GM19452 (cell line): ENCODE data around the gene PLIN1.
"Not testable (repeated sequence)": the region's sequence is repeated elsewhere in the genome, so short reads cannot be mapped to it uniquely, and the experiment has no call there.

Source experiments
- ATAC-seq: cut with Tn5 transposase; IDR thresholded peaks from one replicate; pipeline ENCODE4 v1.9.1; 2021; ENCODE audit not compliant: unreplicated experiment

Gene PLIN1

DNA sequence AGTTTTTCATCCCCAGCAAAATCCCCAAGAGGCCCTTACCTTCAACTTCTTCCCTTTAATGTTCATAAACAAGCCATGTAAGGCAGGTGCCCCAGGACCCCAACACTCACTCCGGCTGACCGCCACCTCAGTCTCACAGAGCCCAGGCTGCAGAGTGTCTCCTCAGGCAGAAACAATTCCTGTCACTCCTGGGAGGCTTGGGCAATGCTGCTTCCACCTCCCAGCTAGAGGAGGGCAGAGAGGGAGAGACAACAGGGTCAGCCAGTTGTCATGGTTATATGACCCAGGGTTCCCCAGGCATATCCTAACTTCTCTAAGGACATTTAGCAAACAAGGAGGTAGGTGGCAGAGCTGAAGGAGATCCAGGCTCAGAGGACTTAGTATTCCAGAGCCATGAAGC, at the start of gene PLIN1:
Gene PLIN1, minus strand, starts transcription at position 156 of the 400 bp plus-strand sequence. CDS start 1,878 bp downstream, outside the sequence.
- no peak for ATAC-seq

DNA sequence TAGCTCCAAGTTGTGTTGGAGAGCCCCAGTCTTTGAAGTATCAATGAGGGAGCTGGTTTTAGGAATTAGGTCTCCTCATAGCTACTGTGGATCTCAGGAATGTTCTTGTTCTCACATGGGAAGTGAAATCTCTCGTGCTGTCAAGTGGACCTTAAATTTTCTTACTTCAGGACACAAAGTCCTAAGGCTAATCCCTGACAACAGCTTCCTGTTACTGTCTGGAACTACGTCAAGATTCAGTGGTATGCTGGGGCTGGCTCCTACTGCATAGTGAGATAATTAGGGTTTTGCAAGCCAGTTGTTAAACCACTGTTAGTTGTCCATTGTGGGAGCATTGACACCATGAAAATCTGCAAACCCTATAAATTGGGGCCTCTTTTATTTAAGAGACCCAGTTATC, 49.1 kb upstream of the PLIN1 start:
- ATAC-seq = no peak

DNA sequence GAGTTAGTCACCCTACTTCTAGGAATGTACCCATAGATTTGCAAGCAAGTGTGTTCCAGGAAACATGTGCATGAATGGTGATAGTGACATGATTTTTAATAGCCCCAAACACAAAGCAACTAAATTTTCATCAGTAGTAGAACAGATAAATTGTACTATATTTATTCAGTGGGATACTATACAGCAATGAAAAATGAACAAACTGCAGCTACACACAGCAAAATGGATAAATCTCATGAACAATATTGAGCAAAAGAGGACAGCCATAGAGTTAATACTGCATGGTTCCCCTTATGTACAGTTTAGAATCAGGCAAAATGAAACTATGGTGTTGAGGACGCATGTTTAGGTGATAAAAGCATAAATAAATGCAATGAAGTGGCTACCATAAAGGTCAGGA, 45.9 kb upstream of the PLIN1 start:
- ATAC-seq = no peak

DNA sequence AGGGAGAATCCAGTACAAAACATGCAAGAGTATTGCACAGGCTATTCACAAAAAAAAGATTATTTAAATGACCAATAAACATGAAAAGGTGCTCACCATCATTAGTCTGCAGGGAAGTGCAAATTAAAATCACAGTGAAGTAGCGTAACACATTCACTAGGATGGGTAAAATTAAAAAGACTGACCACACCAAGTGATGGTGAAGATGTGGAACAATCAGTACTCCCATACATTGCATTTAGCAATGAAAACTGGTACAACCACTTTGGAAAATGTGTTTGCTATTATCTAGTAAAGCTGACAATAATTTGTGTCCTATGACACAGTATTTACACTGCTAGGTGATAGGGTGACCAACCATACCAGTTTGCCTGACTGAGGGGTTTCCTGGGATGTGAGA, 45.5 kb upstream of the PLIN1 start:
- no peak for ATAC-seq

GRCh38 chr15:89723031-89723430, 43.9 kb upstream of the PLIN1 start:
- no peak for ATAC-seq

DNA sequence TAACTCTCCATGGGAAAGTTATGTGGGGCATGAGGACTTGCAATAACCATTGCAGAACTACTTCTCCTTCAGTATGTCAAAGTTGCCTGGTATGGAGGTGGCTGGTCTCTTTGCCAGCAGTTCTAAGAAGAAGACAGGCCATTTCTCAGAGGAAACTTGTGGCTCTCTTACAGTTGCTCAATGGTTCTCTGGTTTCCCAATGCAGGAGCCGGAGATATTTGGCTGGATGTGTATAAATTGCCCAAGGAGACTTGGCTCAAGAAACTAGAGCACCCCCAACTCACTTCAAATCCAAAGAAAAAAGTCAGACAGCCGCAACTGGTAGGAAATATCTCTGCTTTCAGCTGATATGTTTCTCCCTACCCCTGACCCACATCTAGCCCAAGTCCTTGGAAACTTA, 35.6 kb upstream of the PLIN1 start:
- ATAC-seq = no peak

DNA sequence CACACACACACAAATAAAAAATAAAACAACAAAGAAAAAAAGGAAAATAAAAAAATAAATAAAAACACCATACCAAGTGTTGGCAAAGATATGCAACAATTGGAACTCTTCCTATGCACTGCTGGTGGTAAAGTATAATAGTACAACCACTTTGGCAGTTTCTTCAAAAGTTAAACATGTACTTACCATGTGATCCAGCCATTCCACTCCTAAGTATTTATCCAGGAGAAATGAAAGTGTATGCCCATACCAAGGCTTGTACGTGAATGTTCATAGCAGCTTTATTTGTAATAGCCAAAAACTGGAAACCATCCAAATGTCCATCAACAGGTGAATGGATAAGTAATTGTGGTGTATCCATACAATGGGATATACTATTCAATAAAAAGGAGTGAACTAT, 28.4 kb upstream of the PLIN1 start:
- no peak for ATAC-seq

- no peak for ATAC-seq
Measured at GRCh38 chr15:89704411-89704810, 25.2 kb upstream of the PLIN1 start.

- no peak for ATAC-seq
Measured at GRCh38 chr15:89695198-89695597, 16.0 kb upstream of the PLIN1 start.

GRCh38 chr15:89693696-89694095, 14.5 kb upstream of the PLIN1 start:
- ATAC-seq = no peak

DNA sequence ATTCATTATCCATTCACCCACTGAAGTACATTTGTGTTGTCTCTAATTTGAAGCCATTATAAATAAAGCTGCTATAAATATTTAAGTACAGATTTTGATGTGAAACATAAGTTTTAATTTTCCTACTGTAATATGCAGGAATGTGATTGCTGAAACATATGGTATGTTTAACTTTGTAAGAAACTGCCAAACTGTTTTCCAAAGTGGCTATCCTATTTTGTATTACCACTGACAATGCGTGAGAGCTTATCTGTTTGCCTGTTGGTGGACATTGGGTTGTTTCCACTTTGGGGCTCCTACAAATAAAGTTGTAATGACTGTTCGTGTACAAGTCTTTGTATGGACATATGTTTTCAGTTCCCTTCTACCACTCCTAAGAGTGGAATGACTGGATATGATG, 13.9 kb upstream of the PLIN1 start:
- no peak for ATAC-seq

GRCh38 chr15:89690276-89691218, 11.4 kb upstream of the PLIN1 start, which contains the start of the genes PEX11A and WDR93:
Gene PEX11A, minus strand, starts transcription at chr15:89690754. Its CDS starts 122 bp downstream, at chr15:89690632.
Gene WDR93, plus strand, starts transcription at chr15:89690811. Its CDS starts 10,936 bp downstream, at chr15:89701747.
- ATAC-seq = peak; percentile 88

- not testable (repeated sequence) for ATAC-seq
Measured at GRCh38 chr15:89689930-89690275, 10.7 kb upstream of the PLIN1 start.

- ATAC-seq = no peak
Measured at GRCh38 chr15:89686522-89686921, 7.4 kb upstream of the PLIN1 start.

DNA sequence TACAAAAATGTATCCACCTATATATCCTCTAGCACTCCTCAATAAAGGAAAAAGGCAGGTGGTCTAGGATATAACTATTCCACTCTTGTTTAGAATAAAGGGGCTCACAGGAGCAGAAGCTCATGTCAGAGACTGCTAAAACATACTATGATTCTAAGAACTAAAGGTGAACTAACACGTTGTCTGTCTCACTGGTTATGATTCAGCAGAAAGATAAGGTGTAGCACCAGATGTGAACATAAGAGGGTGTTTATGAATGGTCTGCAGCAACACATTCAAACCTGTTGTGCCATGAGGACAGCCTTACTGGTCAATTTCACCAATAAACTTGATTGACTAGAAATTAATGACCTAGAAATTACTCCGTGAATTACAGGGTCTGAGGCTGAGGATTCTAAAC, 6.8 kb upstream of the PLIN1 start:
- ATAC-seq = no peak

DNA sequence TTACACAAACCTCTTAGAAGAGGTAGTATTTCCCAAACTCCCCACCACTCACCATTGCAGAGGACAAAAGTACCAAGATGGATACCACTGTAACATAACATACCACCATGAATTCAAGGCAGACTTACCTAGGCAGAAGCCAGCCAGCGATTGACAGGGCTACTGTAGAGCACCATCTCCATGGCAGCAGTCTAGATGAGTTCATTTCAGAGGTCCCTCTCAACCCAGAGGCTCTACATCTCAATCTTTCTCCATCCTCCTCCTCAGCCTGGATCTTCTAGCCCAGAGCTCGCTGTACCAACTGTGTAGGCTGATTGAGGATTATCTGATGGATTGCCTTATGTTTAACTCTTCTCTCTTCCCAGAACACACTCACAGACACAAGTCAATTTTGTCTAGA, 2.0 kb upstream of the PLIN1 start:
- ATAC-seq = no peak

DNA sequence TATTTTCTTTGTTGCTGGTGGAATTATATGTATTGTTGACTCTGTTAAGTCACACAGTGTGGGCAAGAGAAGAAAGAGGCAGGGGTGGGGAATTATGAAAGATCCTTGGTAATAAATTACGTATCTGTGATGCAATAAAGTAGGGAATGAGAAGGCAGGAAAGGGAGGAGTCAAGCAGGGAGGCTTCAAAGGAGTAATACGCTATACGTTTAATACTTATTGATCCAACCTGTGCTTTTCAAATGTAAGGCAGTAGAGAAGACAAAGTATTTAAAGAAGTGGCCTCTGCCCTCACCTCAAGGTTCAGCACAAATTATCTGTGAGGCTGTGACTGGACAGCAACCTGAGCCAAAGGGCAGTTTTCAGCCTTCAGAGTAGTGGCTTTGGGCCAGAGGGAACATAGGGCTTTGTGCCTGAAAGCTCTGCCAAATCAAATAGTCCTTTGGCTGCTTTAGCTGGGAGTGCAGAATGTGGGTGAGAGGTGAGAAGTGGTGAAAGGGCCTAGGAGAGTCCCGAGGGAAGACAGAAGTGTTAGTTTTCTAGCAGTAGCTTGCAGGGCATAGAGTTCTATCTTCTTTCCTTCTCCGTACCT, 1.2 kb upstream of the PLIN1 start:
- ATAC-seq = no peak

DNA sequence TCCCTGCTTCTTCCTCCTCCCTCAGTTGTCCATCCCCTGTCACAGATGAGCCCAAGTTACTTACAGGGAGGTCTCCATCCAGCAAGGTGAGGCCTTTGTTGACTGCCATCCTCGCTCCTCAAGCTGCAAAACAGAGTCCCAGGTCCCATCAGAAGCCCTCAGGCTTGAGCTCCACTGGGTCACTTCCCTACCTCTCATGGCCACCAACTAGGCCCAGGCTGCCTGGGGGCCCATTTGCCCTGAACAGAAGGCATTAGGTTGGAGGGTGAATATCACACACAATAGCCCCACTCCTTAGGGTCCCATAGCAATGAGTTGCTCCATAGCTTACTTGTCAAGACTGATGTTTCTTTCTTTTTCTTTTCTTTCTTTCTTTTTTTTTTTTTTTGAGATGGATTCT, 1.8 kb downstream of the PLIN1 start:
- no peak for ATAC-seq

DNA sequence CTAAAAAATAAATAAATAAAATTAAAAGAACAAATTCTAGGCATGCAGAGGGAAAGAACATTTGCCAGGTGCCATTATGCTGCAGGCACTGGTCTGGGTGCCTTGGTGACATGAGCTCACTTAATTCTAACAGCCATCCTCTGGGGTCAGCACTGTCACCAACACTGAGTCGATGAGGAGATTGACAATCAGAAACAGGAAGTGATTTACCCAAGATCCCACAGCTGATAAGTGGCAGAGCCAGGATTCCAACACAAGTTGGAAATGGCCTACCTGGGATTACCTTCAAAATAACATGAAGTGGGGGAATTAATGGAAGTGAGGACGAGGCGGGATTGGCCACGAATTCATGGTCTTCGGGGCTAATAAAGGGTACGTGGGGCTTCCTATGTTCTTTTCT, 3.6 kb downstream of the PLIN1 start:
- no peak for ATAC-seq

DNA sequence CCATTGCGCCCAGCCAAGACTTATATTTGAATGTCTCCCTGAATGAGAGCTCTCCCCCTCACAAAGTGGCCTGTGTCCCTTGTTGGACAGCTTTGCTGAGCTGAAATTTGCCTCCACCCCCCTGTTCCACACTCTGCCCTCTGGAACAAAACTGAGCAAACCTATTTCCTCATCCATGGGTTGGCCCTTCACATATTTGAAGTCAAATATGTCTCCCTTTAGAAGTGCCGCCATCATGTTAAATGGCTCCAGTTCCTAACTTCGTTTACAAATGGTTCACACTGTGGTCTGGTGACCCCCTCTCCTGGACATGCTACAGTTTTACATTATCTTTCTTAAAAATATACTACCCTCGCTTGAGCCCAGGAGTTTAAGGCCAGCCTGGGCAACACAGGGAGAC, 4.6 kb downstream of the PLIN1 start:
- ATAC-seq = no peak

- no peak for ATAC-seq
Measured at GRCh38 chr15:89673165-89673512, 6.0 kb downstream of the PLIN1 start.
